Fibroblast of peridontal ligament (primary cell): ENCODE measurements around the gene BTF3.
"Not testable (repeated sequence)": the region's sequence is repeated elsewhere in the genome, so short reads cannot be mapped to it uniquely, and the experiment has no call there.

ENCODE experiments used
- DNase-seq: peaks from one replicate; pipeline ENCODE4 v3.0.0-alpha.2; 2010; ENCODE audit errors: extremely low read depth

Gene BTF3

DNA sequence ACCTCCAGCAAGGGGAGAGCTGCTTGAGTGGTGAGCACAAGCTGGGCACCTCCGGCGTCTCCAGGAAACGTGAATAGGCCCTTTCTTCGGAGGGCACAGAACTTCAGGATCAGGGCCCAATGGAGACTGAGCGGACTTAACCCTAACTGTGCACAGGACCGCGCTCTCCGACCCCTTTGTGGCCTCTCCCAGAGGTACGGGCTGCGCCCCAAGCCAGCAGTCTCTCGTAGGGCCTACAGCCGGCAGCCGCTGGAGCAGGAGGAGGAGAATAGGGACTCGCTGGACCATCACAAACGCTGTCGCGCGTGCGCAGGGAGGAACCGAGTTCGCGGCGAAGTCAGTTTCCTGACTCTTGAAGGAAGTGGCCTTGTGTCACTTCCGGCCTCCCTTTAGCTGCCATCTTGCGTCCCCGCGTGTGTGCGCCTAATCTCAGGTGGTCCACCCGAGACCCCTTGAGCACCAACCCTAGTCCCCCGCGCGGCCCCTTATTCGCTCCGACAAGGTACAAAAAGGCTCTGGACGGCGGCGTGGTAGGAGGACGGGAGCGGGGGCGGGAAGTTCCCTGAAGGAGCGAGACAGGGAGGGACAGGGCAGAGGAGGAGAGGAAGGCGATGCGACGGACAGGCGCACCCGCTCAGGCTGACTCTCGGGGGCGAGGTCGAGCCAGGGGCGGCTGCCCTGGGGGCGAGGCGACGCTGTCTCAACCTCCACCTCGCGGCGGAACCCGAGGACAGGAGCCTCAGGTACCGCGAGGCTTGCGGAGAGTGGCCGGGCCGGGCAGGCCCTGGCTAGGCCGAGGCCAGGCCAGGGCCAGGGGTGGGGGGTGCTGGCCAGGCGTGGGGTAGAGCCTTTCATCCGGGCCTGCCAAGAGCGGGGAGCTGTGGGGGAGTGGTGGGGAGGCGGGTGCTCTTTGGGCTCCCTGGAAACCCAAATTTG lies at the start of gene BTF3:
Gene BTF3 (plus strand): TSS at position 386 of the 936 bp plus-strand sequence. CDS start 226 bp downstream, at position 612.
- peak; percentile 96 for DNase-seq

DNA sequence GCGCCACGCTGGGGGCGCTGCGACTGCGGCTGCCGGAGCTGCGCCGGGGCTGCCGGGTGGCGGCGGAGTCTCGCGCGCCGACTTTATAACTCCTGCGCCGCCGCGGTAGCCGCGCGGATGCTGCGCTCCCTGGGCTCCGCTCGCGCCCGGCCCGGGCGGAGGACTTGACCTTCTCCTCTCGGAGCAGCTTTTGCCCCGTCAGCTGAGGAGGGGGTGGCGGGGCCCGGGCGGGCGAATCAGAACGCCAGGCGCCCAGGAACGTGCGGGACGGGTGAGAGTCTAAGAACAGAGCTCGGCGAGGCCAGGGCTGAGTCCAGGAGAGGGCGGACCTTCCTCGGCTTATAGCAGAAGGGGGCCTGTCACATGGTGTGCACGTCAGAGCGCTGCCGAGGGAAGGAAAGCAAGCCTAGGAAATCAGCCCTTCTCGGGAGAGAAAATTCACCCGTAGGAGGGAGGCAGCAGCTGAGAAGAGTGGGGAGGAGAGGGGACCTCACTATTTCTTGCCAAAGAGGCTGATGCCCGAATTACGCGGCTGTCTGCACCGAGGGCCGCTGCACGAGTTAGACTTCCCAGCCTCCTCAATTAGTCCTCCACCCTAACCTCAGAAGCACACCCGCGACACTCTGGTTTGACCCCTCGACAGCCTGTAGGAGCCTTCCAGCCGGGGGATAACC lies 49.6 kb upstream of the BTF3 start, which contains the start of gene FOXD1:
Gene FOXD1 (minus strand): TSS at position 315 of the 674 bp plus-strand sequence. CDS start 415 bp downstream, outside the sequence.
- DNase-seq = peak; percentile 96

DNA sequence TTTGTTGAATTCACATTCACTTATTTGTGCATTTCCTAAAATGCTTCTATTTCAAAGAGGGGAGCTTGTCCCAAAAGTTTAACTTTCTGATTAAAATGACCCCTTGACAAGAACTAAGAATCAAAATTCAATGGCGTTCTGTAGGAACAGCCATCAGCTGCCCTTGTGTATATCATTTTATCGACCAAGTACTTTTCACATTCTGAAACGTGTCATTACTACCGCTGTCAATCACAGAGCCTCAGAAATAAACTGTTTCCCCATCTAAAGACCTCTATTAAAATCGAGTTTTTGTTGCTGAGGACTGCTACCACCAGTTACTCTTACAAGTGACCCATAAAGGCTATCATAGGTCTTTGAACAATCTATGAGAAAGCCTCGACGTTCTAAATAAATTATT lies 48.1 kb upstream of the BTF3 start:
- no peak for DNase-seq

DNA sequence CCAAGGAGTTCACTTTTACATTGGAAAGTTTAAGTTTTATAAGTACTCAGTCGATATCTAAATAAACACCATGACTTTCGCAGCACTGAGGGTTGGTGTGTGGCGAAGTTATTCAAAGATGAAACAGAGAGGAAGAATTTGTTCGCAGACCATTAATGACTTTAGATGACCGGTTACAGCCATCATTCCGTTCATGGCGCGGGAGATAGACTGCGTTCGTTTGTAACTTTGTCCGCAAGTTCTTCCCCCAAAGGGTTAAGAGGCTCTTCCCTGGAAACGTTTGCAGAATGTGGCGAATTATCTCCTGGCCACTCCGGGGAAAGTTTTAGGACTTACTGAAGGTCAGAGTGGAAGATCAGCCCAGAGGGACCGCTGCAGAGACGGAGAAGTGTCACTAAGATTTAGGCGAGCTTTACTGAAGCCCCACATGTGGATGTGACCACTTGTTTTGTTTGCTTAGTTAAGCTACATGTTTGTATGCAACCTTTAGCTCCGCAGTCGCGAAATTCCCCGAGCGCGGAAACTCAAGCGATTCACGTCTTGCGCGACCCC lies 47.5 kb upstream of the BTF3 start:
- peak; percentile 43 for DNase-seq

DNA sequence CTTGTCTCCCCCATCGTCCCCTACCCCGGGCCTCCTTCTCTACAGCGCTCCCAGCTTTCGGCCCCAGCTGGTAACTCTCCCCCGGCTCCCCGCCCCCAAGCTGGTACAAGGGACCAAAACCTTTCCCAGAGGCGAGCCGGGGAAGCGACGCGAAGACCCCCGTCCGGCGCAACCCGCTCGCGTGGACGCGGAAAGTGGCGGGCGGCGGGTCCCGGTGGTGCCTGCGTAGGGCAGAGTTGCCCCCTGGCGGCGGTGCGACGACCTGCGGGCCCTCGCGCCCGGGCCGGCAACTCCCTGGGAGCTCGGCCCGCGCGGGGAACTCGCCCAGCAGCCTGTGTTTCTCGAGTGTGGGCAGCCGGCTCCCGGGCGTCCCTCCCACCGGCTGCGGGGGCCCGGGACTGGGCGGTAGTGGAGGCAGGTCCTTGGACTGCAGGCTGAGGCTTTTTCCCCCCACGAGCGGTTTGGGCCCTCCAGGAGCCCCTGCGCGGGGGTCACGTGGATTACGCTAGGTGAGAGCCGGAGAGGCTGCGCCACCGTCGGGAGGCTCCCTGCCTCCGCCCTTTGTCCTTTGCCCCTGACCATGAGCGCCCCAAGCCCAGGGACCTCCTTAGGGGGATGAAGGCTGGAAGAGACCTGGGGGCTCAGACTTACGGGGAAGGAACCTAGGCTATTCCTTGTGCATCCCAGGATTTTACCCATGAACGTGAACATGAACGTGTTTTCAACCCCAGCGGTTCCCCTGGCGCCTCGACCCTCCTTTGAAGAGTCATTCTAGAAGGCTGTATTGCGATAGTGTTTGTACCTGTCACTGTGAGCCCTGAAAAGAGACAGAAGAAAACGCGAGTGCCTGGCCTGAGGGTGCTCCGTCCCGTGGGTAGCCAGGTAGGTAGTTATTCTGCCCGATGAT lies 46.8 kb upstream of the BTF3 start:
- DNase-seq = peak; percentile 57

DNA sequence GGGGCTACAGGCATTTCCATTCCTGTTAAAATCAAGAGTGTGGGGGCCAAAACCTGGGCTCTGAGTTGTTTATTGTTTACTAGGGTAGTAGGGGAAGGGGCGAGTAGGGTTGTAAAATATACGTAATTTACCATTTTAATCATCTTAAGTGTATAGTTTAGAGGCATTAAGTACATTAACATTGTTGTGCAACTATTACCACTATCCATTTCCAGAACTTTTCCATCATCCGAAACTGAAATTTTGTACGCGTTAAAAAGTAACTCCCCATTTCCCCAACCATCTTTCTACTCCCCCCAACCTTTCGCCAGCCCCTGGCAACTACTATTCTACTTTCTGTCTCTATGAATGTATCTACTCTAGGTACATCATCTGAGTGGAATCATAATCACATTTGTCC lies 46.0 kb upstream of the BTF3 start:
- DNase-seq = no peak

DNA sequence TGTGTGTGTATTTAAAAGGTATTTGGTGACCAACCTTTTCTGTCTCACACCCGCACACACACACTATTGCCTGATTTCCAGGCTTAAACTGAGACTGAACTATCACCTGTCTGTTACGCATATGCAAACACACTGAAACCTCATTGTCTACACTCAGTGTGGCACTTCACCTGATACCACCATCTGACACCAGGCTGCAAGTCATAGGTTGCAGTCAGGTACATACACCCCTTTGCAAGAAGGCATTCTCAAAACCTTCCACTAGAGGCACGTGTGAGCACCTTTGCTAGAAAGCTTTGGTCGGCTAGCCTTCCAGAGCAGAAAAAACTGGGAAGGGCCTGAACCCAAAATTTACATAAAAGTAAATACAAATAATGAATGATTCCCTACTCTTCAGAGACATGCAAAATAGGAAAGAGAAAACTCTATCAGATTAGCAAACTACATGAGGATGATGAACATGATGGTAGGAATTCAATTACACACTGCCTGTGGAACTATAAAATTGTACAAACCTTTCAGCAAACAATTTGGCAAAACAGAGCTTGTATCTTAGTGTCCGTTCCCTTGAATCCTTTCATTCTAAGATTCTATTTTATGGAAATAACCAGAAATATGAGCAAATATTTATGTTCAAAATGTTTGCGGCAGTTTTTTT lies 43.7 kb upstream of the BTF3 start:
- peak; percentile 65 for DNase-seq

DNA sequence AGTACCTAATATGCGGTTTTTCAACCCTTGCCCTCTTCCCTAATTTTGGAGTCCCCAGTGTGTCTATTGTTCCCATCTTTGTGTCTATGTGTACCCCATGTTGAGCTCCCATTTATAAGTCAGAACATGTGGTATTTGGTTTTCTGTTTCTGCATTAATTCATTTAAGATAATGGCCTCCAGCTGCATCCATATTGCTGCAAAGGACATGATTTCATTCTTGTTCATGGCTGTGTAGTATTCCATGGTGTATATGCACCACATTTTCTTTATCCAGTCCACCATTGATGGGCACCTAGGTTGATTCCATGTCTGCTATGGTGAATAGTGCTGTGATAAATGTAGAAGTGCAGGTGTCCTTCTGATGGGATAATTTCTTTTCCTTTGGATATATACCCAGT lies 41.8 kb upstream of the BTF3 start:
- not testable (repeated sequence) for DNase-seq

DNA sequence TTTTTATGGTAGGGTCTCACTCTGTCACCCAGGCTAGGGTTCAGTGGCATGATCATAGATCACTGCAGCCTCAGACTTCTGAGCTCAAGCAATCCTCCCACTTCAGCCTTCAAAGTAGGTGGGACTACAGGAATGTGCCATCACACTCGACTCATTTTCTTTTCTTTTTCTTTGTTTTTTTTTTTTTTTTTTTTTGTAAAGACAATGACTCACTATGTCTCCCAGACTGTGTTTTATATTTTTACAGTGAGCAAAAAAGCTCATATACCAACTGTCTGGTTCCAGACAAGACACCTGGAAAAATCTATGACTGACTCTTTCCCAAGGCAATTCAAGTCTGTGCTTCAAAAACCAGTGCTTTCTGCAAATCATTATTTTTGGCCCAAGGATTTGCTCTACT lies 38.9 kb upstream of the BTF3 start:
- DNase-seq = no peak

DNA sequence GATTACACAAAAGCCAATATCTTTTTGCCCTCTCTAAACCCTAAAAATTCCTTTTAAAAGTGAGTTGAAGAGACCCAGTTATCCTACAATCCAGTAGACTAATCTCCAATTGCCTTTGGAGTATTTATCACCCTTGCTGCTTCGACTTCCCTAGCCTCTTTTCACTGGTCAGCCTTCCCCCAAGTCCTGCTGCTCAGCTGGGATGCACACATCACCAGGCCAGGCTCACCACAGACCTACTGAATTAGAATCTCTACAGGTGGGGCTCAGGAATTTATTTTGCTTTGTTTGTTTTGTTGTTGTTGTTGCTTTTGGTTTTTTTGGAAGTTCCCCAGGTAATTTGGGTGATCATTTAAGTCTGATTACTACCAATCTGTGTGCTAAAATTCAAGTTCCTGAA lies 38.1 kb upstream of the BTF3 start:
- no peak for DNase-seq

DNA sequence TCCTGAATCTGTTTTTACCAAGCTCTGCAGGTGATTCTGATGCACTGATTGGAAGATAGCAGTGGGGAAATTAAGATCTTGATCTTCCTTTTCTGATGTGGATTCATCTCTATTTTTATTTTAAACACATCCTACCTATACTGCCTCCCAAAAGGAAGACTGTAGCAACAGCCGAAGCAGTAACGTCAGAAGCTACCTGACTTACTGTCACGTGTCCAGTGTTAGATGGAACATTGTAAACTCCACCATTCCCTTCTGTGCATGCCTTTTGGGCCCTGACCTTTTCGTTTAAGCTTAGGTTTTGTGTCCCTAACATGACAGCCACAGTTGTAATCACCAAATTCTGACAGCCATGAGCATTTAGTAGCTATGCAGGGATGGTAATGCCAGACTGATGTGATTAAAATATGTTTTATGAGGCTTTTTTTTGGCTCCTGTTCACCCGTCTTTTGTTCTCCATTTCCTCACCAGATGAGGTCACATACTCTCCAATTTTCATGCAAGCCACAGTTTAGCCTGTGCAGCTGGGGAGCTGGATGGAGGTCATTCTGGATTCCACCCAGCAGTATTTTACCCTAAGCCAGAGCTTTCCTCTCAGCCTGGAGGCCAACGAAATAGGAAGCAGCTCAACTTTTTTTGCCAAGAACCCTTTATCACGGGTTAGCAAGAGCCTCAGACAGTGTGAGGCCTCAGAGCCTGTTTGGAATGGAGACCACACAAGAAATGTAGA lies 34.1 kb upstream of the BTF3 start:
- peak; percentile 96 for DNase-seq

DNA sequence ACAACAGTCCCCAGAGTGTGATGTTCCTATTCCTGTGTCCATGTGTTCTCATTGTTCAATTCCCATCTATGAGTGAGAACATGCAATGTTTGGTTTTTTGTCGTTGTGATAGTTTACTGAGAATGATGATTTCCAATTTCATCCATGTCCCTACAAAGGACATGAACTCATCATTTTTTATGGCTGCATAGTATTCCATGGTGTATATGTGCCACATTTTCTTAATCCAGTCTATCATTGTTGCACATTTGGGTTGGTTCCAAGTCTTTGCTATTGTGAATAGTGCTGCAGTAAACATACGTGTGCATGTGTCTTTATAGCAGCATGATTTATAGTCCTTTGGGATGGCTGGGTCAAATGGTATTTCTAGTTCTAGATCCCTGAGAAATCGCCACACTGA lies 29.6 kb upstream of the BTF3 start:
- not testable (repeated sequence) for DNase-seq

DNA sequence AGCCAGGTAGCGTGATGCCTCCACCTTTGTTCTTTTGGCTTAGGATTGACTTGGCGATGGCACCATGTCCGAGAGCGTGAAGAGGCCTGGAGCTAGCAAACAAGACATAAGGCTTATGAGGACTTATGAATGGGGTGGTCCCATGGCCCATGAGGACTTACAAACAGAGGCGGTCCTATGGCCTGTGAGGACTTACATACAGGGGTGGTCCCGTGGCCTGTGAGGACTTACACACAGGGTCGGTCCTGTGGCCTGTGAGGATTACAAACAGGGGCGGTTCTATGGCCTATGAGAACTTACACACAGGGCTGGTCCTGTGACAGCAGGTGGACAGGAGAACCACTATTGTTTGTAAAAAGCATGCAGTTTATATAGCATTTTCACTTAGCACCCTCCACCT lies 28.4 kb upstream of the BTF3 start:
- no peak for DNase-seq

DNA sequence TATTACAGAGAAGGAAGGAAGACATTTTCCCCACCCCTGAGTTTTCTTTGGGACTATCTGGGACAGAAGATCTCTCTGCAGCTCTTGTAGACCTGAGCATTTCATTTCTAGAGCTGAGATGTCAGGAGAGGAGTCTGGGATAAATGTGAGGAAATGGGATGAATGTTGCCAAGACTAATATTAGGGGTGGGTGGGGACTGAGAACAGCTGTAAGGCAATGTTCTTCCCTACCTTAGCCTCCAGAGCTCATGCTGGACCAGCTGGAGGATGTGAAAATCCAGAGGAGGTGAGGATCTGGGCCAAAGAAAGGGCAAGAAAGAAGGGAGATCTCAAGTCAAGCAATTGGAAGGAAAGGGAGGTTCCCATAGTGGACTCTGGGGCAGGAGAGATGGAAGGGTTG lies 26.6 kb upstream of the BTF3 start:
- no peak for DNase-seq

DNA sequence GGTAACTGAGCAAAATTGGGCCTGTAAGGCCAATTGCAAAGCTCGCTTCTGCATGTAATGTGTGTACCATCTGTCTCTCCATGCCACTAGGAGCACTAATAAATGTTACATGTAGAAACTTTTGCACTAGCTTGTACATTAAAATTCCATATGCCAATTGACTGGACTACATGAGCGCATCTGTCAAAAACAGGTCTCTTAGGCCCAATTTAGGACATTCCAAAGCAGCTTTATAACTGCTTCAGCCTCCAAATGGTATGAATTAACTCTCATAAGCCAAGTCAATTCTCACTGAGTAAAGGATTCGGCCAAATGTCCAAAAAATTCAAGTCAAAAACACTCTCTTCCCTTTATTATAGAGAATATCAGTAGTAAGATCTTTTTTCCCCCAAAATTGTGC lies 26.1 kb upstream of the BTF3 start:
- DNase-seq = no peak

DNA sequence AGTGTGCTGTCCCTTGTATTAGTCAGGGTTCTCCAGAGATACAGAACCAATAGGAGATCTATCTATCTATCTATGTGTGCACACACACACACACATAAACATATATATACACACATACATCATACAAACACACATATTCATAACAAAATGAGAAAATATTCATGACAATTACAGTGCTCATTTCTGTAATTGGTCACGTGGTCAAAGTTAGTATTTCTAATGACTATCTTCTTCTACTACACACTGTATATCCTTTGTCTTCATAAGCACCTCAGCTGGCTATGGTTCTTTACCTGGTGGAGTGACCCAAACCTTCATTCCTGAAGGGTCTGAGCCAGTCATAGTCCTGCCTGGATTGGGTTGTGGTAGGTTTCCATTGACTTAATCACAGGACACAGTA lies 17.7 kb upstream of the BTF3 start:
- DNase-seq = no peak

DNA sequence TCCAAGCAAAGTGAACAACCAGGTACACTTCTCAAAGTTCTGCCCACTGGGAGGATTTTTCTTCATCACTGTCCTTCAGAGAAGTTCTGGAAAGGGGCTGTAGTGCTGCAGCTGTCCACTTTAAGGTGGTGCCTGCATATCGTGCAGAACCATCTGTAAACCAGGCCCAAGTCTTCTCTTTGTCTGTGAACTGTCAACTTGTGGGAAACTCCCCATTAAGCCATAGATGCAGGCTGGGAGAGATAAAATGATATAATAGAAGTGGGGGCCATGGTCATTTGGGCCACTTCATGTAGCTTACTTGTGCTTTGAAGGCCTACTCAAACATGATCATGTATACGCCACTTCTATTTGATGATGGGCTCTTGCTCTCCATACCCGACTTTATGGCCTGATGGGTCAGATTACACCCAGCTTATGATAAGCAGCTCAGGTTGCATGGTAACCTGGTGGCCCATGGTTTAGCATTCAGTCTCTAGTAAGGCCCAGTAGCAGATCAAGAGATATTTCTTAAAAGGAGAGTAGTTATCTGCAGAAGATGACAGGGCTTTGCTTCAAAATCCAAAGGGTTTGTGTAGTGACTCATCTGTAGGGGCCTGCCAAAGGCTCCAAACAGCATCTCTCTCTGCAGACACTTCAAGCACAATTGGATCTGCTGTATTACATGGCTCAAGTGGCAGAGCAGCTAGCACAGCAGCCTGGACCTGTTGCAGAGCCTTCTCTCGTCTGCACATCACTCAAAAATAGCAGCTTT lies 15.7 kb upstream of the BTF3 start:
- peak; percentile 76 for DNase-seq

DNA sequence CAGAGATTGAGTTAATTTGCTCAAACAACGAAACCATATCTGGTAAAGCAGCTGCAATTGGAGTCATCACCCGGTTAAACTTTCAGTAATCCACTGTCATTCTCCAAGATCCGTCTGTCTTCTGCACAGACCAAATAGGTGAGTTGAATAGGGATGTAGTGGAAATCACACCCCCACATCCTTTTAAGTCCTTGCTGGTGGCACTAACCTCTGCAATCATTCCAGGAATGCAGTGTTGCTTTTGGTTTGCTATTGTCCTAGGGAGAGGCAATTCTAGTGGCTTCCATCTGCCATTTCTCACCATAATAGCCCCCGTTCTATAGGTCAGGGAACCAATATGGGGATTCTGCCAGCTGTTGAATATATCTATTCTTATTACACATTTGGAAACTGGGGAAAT lies 14.6 kb upstream of the BTF3 start:
- no peak for DNase-seq

DNA sequence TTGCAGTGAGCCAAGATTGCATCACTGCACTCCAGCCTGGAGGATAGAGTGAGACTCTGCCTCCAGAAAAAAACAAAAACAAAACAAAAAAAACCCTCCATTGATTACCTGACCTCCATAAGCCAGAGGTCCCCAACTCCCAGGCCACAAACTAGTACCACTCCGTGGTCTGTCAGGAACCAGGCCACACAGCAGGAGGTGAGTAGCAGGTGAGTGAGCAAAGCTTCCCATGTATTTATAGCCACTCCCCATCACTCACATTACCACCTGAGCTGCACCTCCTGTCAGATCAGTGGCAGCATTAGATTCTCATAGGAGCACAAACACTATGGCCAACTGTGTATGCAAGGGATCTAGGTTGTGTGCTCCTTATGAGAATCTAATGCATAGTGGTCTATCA lies 13.7 kb upstream of the BTF3 start:
- DNase-seq = no peak

DNA sequence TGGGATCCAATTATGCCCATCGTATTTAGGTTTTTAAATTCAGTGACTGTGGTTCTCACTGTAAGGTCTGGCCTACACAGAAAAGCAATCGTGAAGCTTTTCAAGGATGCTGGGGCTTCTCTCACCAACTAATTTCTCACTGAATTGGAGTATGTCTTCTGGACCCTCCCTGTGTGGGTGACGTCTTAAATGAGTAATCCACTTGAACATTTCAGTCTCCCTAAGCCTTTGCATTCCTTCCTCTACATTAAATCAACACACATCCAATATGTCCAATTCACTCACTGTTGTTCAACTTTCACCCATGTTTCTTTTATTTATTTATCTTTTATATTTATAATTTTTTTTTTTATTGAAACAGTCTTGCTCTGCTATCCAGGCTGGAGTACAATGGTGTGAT lies 12.5 kb upstream of the BTF3 start:
- peak; percentile 34 for DNase-seq
